ENCODE data around the gene TMEM250.

TMEM250 gene

GRCh38 chr9:136147890-136148714 is 29.4 kb upstream of the TMEM250 start:
- no peak for DNase-seq (ENCODE audit: low spot score)

DNA sequence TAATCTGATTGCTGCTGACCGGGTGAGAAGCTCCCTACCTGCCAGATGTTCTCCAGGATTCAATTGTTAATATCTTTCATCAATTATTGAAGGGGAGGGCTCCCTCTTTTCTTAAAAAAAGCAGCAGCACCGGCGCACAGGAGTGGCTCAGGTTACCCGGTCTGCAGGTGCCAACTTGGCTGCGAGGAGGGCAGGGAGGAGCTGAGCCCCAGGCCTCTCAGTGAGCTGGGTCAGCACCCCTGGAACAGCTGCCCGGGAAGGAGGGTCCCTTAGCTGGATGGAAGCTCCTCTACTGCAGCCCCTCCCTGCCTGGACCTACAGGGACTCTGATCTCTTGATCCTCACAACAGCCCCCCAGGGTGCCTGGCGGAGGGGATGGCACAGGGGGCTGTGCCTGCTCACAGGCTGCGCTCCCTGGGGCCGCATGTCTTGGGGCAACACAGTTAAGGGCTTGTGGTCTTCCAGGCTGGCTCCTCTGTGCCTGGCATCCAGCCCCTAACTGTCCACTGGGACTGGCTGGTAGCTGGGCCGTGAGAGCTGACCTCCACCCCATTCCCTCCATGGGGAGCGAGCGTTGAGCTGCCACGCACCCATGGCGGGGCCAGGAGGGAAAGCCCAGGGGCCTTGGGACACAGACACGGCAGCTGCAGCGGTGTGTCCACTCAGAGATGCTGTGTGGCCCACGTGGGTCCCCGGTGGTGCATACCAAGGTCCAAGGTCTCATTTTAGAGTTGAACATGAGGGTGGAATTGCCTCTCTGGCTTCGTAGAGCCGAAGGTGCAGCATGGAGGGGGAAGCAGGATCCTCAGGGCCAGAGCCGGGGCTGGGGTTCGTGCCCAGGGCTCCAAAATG is 28.6 kb upstream of the TMEM250 start:
- DNase-seq (ENCODE audit: low spot score) = no peak

- no peak for DNase-seq (ENCODE audit: low spot score)
Observed at GRCh38 chr9:136146126-136147037, 27.7 kb upstream of the TMEM250 start.

- no peak for DNase-seq (ENCODE audit: low spot score)
Observed at GRCh38 chr9:136145580-136145979, 26.9 kb upstream of the TMEM250 start.

- no peak for DNase-seq (ENCODE audit: low spot score)
Observed at GRCh38 chr9:136144450-136144849, 25.8 kb upstream of the TMEM250 start.

GRCh38 chr9:136143215-136144001 is 24.7 kb upstream of the TMEM250 start:
- peak; percentile 46 for DNase-seq (ENCODE audit: low spot score)

GRCh38 chr9:136142859-136143214 is 24.2 kb upstream of the TMEM250 start:
- DNase-seq (ENCODE audit: low spot score) = no peak

- no peak for DNase-seq (ENCODE audit: low spot score)
Observed at GRCh38 chr9:136142414-136142796, 23.7 kb upstream of the TMEM250 start.

DNA sequence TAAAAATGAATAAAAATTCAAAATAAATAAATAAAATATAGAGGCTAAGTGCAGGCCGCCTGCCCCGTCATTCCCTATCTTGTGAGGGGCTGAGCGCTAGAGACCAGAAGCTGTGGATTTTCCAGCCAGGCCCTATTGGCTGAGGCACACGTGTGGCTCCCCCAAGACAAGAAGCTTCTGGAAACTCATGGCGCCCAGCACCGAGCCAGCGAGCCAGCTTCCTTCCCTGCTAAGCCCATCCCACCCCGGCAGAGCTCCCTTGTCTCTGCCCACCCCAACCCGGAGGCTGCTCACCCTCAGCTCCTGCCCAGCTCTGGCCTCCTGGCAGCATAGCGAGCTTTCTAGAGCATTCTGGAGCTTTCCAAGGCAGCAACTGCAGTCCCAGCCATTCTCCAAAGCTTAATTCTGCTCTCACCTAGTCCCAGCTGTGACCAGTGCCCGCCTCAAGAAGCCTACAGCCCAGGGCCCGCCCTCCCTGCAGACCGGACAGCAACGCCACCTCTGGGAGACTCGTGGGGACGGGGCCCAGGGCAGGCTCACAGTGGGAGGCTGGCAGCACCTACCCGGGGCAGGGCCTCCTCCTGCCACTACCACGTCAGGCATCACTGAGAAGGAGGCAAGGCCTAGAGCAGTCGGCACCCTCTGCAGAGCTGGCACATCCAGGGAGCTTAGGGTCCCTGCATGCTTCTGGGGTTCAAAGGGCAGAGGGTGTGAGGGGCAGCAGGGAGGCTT is 23.2 kb upstream of the TMEM250 start:
- no peak for DNase-seq (ENCODE audit: low spot score)

DNA sequence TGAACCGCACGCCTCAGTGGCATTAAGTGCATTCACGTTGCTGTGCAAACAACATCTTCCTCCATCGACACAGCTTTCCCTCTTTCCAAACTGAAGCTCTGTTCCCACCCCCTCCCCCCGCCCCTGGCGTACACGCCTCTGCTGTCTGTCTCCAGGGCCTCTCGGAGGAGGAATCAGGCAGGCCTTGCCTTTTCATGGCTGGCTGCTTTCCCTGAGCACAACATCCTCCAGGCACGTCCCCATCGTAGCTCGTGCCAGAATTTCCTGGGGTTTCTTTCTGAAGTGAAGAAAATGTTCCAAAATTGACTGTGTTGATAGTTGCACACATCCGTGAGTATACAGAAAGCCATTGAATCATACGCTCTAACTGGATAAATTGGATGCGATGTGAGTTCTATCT is 22.3 kb upstream of the TMEM250 start:
- no peak for DNase-seq (ENCODE audit: low spot score)

- DNase-seq (ENCODE audit: low spot score) = no peak
Observed at GRCh38 chr9:136140046-136140445, 21.4 kb upstream of the TMEM250 start.

DNA sequence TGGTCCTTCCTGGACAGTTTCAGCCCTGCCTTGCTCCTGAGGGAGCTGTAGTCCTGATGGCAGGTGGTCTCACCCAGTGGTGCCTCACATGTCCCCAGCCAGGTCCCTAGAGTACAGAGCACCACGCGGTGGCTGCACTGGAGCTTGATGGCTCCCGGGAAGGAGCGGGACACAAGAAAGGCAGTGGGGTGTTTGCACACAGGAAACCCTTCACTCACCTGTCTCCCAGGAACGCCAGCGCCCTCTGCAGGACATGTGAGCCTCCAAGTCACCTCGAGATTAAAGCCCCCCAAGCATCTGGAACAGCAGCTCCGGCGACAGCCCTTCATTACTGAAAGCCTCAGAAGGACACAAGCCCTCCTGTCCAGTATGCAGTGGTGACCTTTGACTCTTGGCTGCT is 19.9 kb upstream of the TMEM250 start:
- DNase-seq (ENCODE audit: low spot score) = peak; percentile 49

DNA sequence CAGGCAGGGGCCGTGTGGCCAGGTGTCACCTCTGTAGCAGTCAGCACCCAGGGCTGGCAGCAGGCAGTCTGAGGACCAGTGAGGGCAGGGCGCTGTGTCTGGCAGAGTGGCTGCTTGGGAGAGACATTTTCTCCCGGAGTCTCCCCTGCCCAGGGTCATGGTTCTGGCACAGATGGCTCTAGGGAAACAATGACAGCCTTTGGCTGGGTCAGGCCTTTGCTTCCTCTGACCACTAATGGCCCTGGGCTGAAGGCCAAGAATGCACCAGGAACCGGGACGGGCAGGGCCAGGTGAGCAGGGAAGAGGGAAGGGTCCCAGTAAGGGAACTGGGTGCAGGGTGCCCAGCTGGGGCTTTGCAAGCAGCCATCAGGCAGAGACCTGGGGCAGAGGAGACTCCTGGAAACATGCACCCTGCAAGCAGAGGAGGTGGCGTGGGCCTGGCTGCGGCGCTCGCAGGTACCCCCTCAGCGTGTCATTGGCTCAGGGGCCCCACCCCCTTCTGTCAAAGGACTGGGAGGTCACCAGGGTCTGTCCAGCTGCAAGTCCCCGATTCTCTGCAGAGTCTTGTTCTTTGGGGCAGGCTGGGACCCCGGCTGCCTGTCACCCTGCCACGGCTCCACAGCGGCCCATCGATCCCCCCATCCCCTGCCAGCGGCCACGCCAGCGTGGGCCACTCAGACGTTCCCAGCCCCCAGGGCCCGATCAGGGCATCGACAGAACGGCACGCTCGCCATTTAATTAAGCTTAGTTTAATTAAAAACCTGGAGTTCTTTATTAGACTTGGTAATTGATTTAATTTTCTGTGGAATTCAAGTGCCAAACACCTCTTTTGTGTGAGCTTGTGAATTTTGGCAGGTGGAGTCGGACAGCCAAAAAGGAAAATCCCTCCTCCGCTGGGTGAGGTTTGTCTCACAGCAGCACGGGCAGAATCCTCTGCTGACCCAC is 18.9 kb upstream of the TMEM250 start:
- no peak for DNase-seq (ENCODE audit: low spot score)

- no peak for DNase-seq (ENCODE audit: low spot score)
Observed at GRCh38 chr9:136136127-136136925, 17.7 kb upstream of the TMEM250 start.

DNA sequence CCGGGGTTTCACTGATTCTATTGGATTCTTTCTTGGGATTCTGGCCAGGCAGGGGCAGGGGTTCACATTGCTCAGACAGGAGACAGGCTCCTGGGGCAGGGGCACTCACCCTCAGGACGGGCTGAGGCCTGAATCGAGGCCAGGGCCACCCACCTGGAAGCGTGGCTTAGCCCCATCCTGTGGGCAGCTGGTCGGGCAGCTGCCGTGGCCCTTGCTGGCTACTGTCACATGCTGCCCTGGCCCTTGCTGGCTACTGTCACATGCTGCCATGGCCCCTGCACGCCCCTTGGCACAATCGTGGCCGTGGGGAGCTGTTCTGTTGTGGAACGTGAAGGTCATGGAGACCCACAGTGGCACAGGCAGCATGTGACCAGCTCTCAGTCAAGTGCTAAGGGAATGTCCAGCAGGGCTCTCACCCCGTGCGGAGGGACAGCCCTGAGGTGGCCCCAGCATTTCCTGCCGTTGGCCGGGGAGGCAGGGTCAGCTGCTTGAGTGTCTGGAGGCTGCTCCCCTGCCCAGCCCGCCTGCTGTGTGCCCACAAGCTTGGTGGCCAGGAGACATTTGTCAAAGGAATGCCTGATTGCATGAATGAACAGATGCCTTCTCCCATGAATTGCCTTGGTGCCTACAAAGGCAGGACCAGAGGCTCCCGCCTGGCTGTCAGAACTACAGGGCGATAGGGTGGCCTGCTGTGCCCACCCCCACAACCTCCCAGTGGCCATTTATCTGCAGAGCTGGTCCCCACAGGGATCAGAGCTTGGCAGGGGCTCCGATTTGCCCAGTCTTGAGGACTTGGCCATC is 16.9 kb upstream of the TMEM250 start:
- DNase-seq (ENCODE audit: low spot score) = no peak

- no peak for DNase-seq (ENCODE audit: low spot score)
Observed at GRCh38 chr9:136133959-136134484, 15.3 kb upstream of the TMEM250 start.

GRCh38 chr9:136133191-136133958 is 14.7 kb upstream of the TMEM250 start:
- DNase-seq (ENCODE audit: low spot score) = no peak
